H9 (cell line): ENCODE data around the gene BCL2L1. TPM values are rescaled to one million over a fixed set of nuclear protein-coding genes. Genes with fewer than 3 reads are reported as not detected.

Experiments used
- DNase-seq: peaks from one replicate; pipeline ENCODE4 v3.0.0-alpha.2; 2017
- H2AFZ ChIP-seq: one replicate; pipeline ENCODE4 v1.6.1; 2013; ENCODE audit warnings: mild to moderate bottlenecking, low read length, control low read depth, moderate library complexity
- H2AK5ac ChIP-seq: 2 replicates; pipeline ENCODE4 v1.6.1; 2013; ENCODE audit warnings: low read length, control low read depth, mixed read lengths; ENCODE audit not compliant: insufficient read length
- H2BK120ac ChIP-seq: one replicate; pipeline ENCODE4 v1.6.1; 2013; ENCODE audit warnings: low read depth, mild to moderate bottlenecking, low read length, control low read depth, inconsistent platforms; ENCODE audit not compliant: poor library complexity, severe bottlenecking
- H2BK12ac ChIP-seq: 2 replicates; pipeline ENCODE4 v1.6.1; 2013; ENCODE audit warnings: low read length, control low read depth, mixed read lengths, low read depth; ENCODE audit not compliant: insufficient read length
- H2BK15ac ChIP-seq: 2 replicates; pipeline ENCODE4 v1.6.1; 2013; ENCODE audit warnings: low read depth, low read length, control low read depth
- H2BK20ac ChIP-seq: one replicate; pipeline ENCODE4 v1.6.1; 2013; ENCODE audit warnings: low read depth, mild to moderate bottlenecking, low read length, control low read depth, inconsistent platforms; ENCODE audit not compliant: poor library complexity, severe bottlenecking
- H2BK5ac ChIP-seq: 2 replicates; pipeline ENCODE4 v1.6.1; 2013; ENCODE audit warnings: low read length, control low read depth, mixed read lengths; ENCODE audit not compliant: insufficient read length
- H3K14ac ChIP-seq: 2 replicates; pipeline ENCODE4 v1.6.1; 2013; ENCODE audit warnings: low read length, control low read depth; ENCODE audit not compliant: insufficient read depth
- H3K18ac ChIP-seq: 2 replicates; pipeline ENCODE4 v1.6.1; 2013; ENCODE audit warnings: low read depth, mild to moderate bottlenecking, mixed read lengths, low read length, control low read depth; ENCODE audit not compliant: insufficient read length
- H3K23ac ChIP-seq: 2 replicates; pipeline ENCODE4 v1.6.1; 2013; ENCODE audit warnings: low read length, control low read depth, mixed read lengths, low read depth; ENCODE audit not compliant: insufficient read length
- H3K23me2 ChIP-seq: 2 replicates; pipeline ENCODE4 v1.6.1; 2013; ENCODE audit warnings: low read depth, mild to moderate bottlenecking, mixed read lengths, low read length, control low read depth; ENCODE audit not compliant: insufficient read length, poor library complexity, severe bottlenecking
- H3K27ac ChIP-seq: 2 replicates; pipeline ENCODE4 v1.5.1; 2013; ENCODE audit warnings: low read length, control low read depth, mixed read lengths, low read depth; ENCODE audit not compliant: insufficient read length
- H3K27me3 ChIP-seq: 2 replicates; pipeline ENCODE4 v1.6.1; 2013; ENCODE audit warnings: low read length, control low read depth, inconsistent platforms; ENCODE audit not compliant: insufficient read depth
- H3K4ac ChIP-seq: 2 replicates; pipeline ENCODE4 v1.6.1; 2013; ENCODE audit warnings: low read depth, mild to moderate bottlenecking, control low read depth, inconsistent platforms, low read length, moderate library complexity
- H3K4me1 ChIP-seq: 2 replicates; pipeline ENCODE4 v1.6.1; 2013; ENCODE audit warnings: low read length, control low read depth, inconsistent platforms; ENCODE audit not compliant: insufficient read depth
- H3K4me2 ChIP-seq: 2 replicates; pipeline ENCODE4 v1.6.1; 2013; ENCODE audit warnings: low read length, control low read depth, mixed read lengths; ENCODE audit not compliant: insufficient read length, insufficient read depth
- H3K56ac ChIP-seq: 2 replicates; pipeline ENCODE4 v1.6.1; 2013; ENCODE audit warnings: low read depth, mild to moderate bottlenecking, mixed read lengths, low read length, control low read depth; ENCODE audit not compliant: insufficient read length
- H3K79me1 ChIP-seq: 2 replicates; pipeline ENCODE4 v1.6.1; 2013; ENCODE audit warnings: low read depth, mild to moderate bottlenecking, moderate library complexity, low read length, control low read depth, inconsistent platforms; ENCODE audit not compliant: insufficient read depth, poor library complexity, severe bottlenecking
- H3K79me2 ChIP-seq: 2 replicates; pipeline ENCODE4 v1.6.1; 2013; ENCODE audit warnings: low read length, control low read depth, inconsistent platforms; ENCODE audit not compliant: insufficient read depth
- H3K9ac ChIP-seq: 2 replicates; pipeline ENCODE4 v1.6.1; 2013; ENCODE audit warnings: low read length, control low read depth, mixed read lengths; ENCODE audit not compliant: insufficient read length; ENCODE audit errors: extremely low read depth
- H3K9me3 ChIP-seq: one replicate; pipeline ENCODE4 v1.6.1; 2013; ENCODE audit warnings: low read depth, low read length, inconsistent platforms; ENCODE audit not compliant: control insufficient read depth
- H3T11ph ChIP-seq: one replicate; pipeline ENCODE4 v1.6.1; 2013; ENCODE audit warnings: mild to moderate bottlenecking, low read length, control low read depth, inconsistent platforms
- H4K20me1 ChIP-seq: one replicate; pipeline ENCODE4 v1.6.1; 2013; ENCODE audit not compliant: control insufficient read depth, insufficient read length, insufficient read depth
- H4K5ac ChIP-seq: 2 replicates; pipeline ENCODE4 v1.6.1; 2013; ENCODE audit warnings: low read depth, mild to moderate bottlenecking, mixed read lengths, low read length, control low read depth; ENCODE audit not compliant: insufficient read length
- H4K8ac ChIP-seq: replicated peaks from 2 replicates; pipeline ENCODE4 v1.6.1; 2013; ENCODE audit warnings: low read length, control low read depth, mixed read lengths, low read depth; ENCODE audit not compliant: insufficient read length
- H4K91ac ChIP-seq: 2 replicates; pipeline ENCODE4 v1.6.1; 2013; ENCODE audit warnings: low read depth, mild to moderate bottlenecking, moderate library complexity, mixed read lengths, low read length, control low read depth; ENCODE audit not compliant: insufficient read length
- H3K27ac Mint-ChIP-seq, 3 experiments: 2 replicates in 2 of 3; 3 replicates in 1 of 3; pipeline ENCODE4 v1.8.0; 2020 to 2021; ENCODE audit warnings: mixed read lengths in 3 of 3, mild to moderate bottlenecking in 1 of 3, moderate library complexity in 1 of 3
- H3K27me3 Mint-ChIP-seq: 2 replicates; pipeline ENCODE4 v1.8.0; 2021; ENCODE audit warnings: low read depth, mild to moderate bottlenecking, moderate library complexity, mixed read lengths
- H3K36me3 Mint-ChIP-seq, 3 experiments: 2 replicates in 2 of 3; 3 replicates in 1 of 3; pipeline ENCODE4 v1.8.0; 2020 to 2021; ENCODE audit warnings: low read depth in 3 of 3, mixed read lengths in 3 of 3; ENCODE audit not compliant: insufficient read depth in 1 of 3
- H3K4me1 Mint-ChIP-seq, 2 experiments: 2 replicates each; pipeline ENCODE4 v1.8.0; 2020; ENCODE audit warnings: mixed read lengths in 2 of 2
- H3K4me3 Mint-ChIP-seq, 2 experiments: 2 replicates in 1 of 2; 3 replicates in 1 of 2; pipeline ENCODE4 v1.8.0; 2020 to 2021; ENCODE audit warnings: mild to moderate bottlenecking in 2 of 2, mixed read lengths in 2 of 2, moderate library complexity in 1 of 2
- H3K9me3 Mint-ChIP-seq, 2 experiments: 2 replicates in 1 of 2; 3 replicates in 1 of 2; pipeline ENCODE4 v1.8.0; 2020; ENCODE audit warnings: mild to moderate bottlenecking in 2 of 2, mixed read lengths in 2 of 2, moderate library complexity in 1 of 2
- WGBS: extraction: QIAGEN DNeasy Blood & Tissue Kit; methylation state at CpG from one replicate; pipeline ENCODE4 v1.1.7; 2013; ENCODE audit warnings: missing lambda C conversion rate, low lambda C conversion rate, mixed read lengths; ENCODE audit not compliant: insufficient read length; ENCODE audit errors: extremely low coverage; 5-methylcytosine and 5-hydroxymethylcytosine counted together
- total RNA-seq: library from RNA; stranded (reverse); gene quantifications from 2 replicates; pipeline ENCODE4 v1.2.1, GENCODE V29; 2021
- TF ChIP-seq, protein P1 (sequence below): fragments of 200-600 bp; sonication (generic); conservative IDR thresholded peaks from 3 replicates; pipeline ENCODE4 v1.8.0; 2021; ENCODE audit warnings: antibody characterized with exemption, mild to moderate bottlenecking

Gene BCL2L1
- total RNA-seq, 1 experiment from 2014 or later, result 105 TPM

DNA sequence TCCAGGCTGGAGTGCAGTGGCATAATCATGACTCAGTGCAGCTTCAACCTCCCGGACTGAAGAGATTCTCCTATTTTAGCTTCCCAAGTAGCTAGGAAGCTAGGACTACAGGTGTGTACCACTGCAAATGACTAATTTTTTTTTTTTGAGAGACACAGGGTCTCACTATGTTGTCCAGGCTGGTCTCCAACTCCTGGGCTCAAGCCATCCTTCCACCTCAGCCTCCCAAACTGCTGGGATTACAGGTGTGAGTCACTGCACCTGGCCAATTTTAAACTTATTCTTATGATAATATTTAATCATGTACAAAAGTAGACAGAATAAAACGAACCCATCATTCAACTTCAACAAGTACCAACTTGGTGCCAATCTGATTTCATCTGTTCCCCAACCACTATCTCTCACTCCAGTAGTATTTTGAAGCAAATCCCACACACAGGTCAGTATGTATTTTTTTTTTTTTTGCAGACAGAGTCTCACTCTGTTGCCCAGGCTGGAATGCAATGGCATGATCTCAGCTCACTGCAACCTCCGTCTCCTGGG is 32.5 kb downstream of the BCL2L1 start:
- Histone ChIP-seq H3K27me3 (no peaks in the 10 kb centered on the region), H4K91ac (no peak overlapping the region), H3K9ac (no peak overlapping the region), H3K23ac (no peak overlapping the region), H3K79me1 (peaks cover 4% of the 10 kb centered on the region), H2AK5ac (no peak overlapping the region), H2BK15ac (no peak overlapping the region), H4K20me1 (no peaks in the 10 kb centered on the region), H3K4me2 (no peak overlapping the region), H2BK120ac (no peak overlapping the region), H3K4ac (no peak overlapping the region), H4K8ac (no peak overlapping the region), H2BK5ac (no peak overlapping the region), H3K27ac (no peak overlapping the region), H4K5ac (no peak overlapping the region), H3T11ph (no peak overlapping the region), H3K56ac (no peak overlapping the region), H3K14ac (no peak overlapping the region), H3K23me2 (peaks cover 3% of the 10 kb centered on the region), H3K79me2 (no peaks in the 10 kb centered on the region), H3K4me1 (0 out of 2 replicates have a peak, but pooled peaks cover 9% of the 10 kb centered on the region), H2AFZ (no peak overlapping the region), H2BK20ac (no peak overlapping the region), H3K18ac (no peak overlapping the region), H3K9me3 (no peaks in the 10 kb centered on the region), H2BK12ac (no peak overlapping the region)
- Mint-ChIP-seq H3K36me3 (peaks cover 2 to 46% (median 25%) of the 10 kb centered on the region in 3 experiments; a peak in 6 of 7 replicates), H3K4me3 (no peak overlapping the region), H3K27ac (peak overlapping the region in 1 of 3 experiments; percentile 8; a peak in 1 of 7 replicates), H3K27me3 (no peaks in the 10 kb centered on the region), H3K4me1 (peaks cover 46 to 54% of the 10 kb centered on the region in 2 experiments), H3K9me3 (no peaks in the 10 kb centered on the region)
- DNase-seq, result no peak
- TF ChIP-seq, protein P1, sequence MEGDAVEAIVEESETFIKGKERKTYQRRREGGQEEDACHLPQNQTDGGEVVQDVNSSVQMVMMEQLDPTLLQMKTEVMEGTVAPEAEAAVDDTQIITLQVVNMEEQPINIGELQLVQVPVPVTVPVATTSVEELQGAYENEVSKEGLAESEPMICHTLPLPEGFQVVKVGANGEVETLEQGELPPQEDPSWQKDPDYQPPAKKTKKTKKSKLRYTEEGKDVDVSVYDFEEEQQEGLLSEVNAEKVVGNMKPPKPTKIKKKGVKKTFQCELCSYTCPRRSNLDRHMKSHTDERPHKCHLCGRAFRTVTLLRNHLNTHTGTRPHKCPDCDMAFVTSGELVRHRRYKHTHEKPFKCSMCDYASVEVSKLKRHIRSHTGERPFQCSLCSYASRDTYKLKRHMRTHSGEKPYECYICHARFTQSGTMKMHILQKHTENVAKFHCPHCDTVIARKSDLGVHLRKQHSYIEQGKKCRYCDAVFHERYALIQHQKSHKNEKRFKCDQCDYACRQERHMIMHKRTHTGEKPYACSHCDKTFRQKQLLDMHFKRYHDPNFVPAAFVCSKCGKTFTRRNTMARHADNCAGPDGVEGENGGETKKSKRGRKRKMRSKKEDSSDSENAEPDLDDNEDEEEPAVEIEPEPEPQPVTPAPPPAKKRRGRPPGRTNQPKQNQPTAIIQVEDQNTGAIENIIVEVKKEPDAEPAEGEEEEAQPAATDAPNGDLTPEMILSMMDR, result no peak
- WGBS, result no CpG with 5 or more reads among the region's 3 CpGs
